ENCODE measurements around the gene WDCP. TPM values are rescaled to one million over a fixed set of nuclear protein-coding genes. Genes with fewer than 3 reads are reported as not detected.

WDCP gene
- total and polyA plus RNA-seq, 2 experiments from 2014 or later: 6.8 to 7.7 TPM

- H3K27me3 ChIP-seq: no peaks in the 10 kb centered on the region
- H3K36me3 ChIP-seq: peaks cover 16% of the 10 kb centered on the region
- DNase-seq (ENCODE audit: low read depth in 1 of 2, low spot score in 1 of 2): no peak
- H3K4me1 ChIP-seq (ENCODE audit: low read depth): no peaks in the 10 kb centered on the region
- H3K4me3 ChIP-seq: no peak overlapping the region
- H3K9me3 ChIP-seq (ENCODE audit: low read depth): no peaks in the 10 kb centered on the region
- H3K27ac ChIP-seq: no peak overlapping the region
- TF ChIP-seq CTCF (IDR thresholded peaks at IDR 0.05; ENCODE audit: low read depth, low read length): no peak
These were observed 8.2 kb downstream of the WDCP start for GRCh38 chr2:24038786-24039499.

GRCh38 chr2:24026233-24026632, 21.0 kb downstream of the WDCP start:
- no peaks in the 10 kb centered on the region for H3K9me3 ChIP-seq (ENCODE audit: low read depth)
- H3K27ac ChIP-seq: no peak overlapping the region
- no peak for DNase-seq (ENCODE audit: low read depth in 1 of 2, low spot score in 1 of 2)
- peaks cover 8% of the 10 kb centered on the region for H3K36me3 ChIP-seq
- no peaks in the 10 kb centered on the region for H3K27me3 ChIP-seq
- H3K4me1 ChIP-seq (ENCODE audit: low read depth): no peaks in the 10 kb centered on the region
- TF ChIP-seq CTCF (IDR thresholded peaks at IDR 0.05; ENCODE audit: low read depth, low read length): no peak
- no peak overlapping the region for H3K4me3 ChIP-seq

- H3K36me3 ChIP-seq: peaks cover 8% of the 10 kb centered on the region
- H3K27me3 ChIP-seq: no peaks in the 10 kb centered on the region
- no peak for TF ChIP-seq CTCF (IDR thresholded peaks at IDR 0.05; ENCODE audit: low read depth, low read length)
- H3K4me3 ChIP-seq: no peak overlapping the region
- no peaks in the 10 kb centered on the region for H3K4me1 ChIP-seq (ENCODE audit: low read depth)
- H3K27ac ChIP-seq: no peak overlapping the region
- DNase-seq (ENCODE audit: low read depth in 1 of 2, low spot score in 1 of 2): no peak
- H3K9me3 ChIP-seq (ENCODE audit: low read depth): no peaks in the 10 kb centered on the region
These were observed 22.1 kb downstream of the WDCP start for GRCh38 chr2:24024996-24025663.

GRCh38 chr2:24024018-24024417, 23.2 kb downstream of the WDCP start:
- TF ChIP-seq CTCF (IDR thresholded peaks at IDR 0.05; ENCODE audit: low read depth, low read length): peak; percentile 54
- no peaks in the 10 kb centered on the region for H3K9me3 ChIP-seq (ENCODE audit: low read depth)
- peak in 1 of 2 donors; percentile 57 for DNase-seq (ENCODE audit: low read depth in 1 of 2, low spot score in 1 of 2)

GRCh38 chr2:24022975-24023575, 24.1 kb downstream of the WDCP start:
- no peaks in the 10 kb centered on the region for H3K9me3 ChIP-seq (ENCODE audit: low read depth)
- H3K4me3 ChIP-seq: no peak overlapping the region
- DNase-seq (ENCODE audit: low read depth in 1 of 2, low spot score in 1 of 2): no peak
- no peak overlapping the region for H3K27ac ChIP-seq
- TF ChIP-seq CTCF (IDR thresholded peaks at IDR 0.05; ENCODE audit: low read depth, low read length): no peak
- no peaks in the 10 kb centered on the region for H3K27me3 ChIP-seq
- H3K4me1 ChIP-seq (ENCODE audit: low read depth): no peaks in the 10 kb centered on the region
- H3K36me3 ChIP-seq: no peaks in the 10 kb centered on the region

More at GRCh38 chr2:24024018-24024417, 23.2 kb downstream of the WDCP start:
- H3K4me3 ChIP-seq: no peak overlapping the region
- peaks cover under 1% of the 10 kb centered on the region for H3K36me3 ChIP-seq
- H3K27me3 ChIP-seq: no peaks in the 10 kb centered on the region
- H3K4me1 ChIP-seq (ENCODE audit: low read depth): no peaks in the 10 kb centered on the region
- H3K27ac ChIP-seq: no peak overlapping the region
